ENCODE data around the gene NKAIN2.

DNA sequence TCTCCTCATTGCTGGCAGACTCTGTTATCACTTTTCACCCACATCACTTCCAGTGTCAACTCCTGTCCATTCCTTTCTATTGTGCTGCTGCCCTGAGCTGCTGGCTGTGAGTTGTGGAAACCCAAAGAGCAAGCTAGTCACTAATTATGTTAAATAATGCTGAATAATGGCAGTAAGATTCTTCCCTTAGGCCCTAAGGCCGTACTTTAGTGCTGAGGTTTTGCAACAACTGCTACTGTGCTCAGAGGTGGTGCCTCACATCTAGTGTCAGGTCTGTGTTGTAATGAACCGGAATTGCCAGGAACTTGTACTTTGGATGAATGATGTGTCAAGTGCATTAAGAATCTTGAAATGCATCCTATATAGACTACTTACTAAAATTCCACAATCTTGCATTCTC is 786.3 kb downstream of the NKAIN2 start:
- no peak for TF ChIP-seq EZH2 (IDR thresholded peaks at IDR 0.05; ENCODE audit: borderline replicate concordance, low read depth, low read length, poor library complexity, severe bottlenecking)
- TF ChIP-seq, protein P1, sequence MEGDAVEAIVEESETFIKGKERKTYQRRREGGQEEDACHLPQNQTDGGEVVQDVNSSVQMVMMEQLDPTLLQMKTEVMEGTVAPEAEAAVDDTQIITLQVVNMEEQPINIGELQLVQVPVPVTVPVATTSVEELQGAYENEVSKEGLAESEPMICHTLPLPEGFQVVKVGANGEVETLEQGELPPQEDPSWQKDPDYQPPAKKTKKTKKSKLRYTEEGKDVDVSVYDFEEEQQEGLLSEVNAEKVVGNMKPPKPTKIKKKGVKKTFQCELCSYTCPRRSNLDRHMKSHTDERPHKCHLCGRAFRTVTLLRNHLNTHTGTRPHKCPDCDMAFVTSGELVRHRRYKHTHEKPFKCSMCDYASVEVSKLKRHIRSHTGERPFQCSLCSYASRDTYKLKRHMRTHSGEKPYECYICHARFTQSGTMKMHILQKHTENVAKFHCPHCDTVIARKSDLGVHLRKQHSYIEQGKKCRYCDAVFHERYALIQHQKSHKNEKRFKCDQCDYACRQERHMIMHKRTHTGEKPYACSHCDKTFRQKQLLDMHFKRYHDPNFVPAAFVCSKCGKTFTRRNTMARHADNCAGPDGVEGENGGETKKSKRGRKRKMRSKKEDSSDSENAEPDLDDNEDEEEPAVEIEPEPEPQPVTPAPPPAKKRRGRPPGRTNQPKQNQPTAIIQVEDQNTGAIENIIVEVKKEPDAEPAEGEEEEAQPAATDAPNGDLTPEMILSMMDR (conservative IDR thresholded peaks at IDR 0.05; ENCODE audit: low read depth, low read length), result no peak
